GM12878 (cell line): ENCODE data around the gene TAGLN. TPM values are rescaled to one million over a fixed set of nuclear protein-coding genes. Genes with fewer than 3 reads are reported as not detected.

Experiments
- ATAC-seq: fragments of 200-7000 bp; cut with Tn5 transposase; 3 replicates; pipeline ENCODE4 v1.9.1; 2020; ENCODE audit warnings: mild to moderate bottlenecking, moderate library complexity
- BruUV-seq: library from RNA; stranded (reverse); fragments of 400-500 nt; replicated peaks from 2 replicates; lab custom pipeline; 2021; lab: Mats Ljungman, UMichigan
- CTCF ChIA-PET: fragments of 300-600 bp; sonication (Branson Sonifier 250); formaldehyde crosslinking; extraction: SDS; loops from one replicate; lab custom pipeline; 2021; ENCODE audit warnings: inconsistent platforms; lab: Yijun Ruan, JAX
- POLR2A ChIA-PET: fragments of 350-600 bp; formaldehyde crosslinking; extraction: SDS; loops from one replicate; lab custom pipeline; 2021; ENCODE audit warnings: inconsistent platforms; lab: Charles Lee
- RAD21 ChIA-PET: fragments of 300-600 bp; sonication (Branson Sonifier 250); formaldehyde crosslinking; loops from one replicate; lab custom pipeline; 2023; ENCODE audit warnings: antibody characterized with exemption; ENCODE audit not compliant: unreplicated experiment; lab: Charles Lee
- SMC1A ChIA-PET: fragments of 300-600 bp; sonication (Branson Sonifier 250); formaldehyde crosslinking; loops from one replicate; lab custom pipeline; 2023; ENCODE audit not compliant: unreplicated experiment, uncharacterized antibody; lab: Charles Lee
- DNase-seq: peaks from one replicate; pipeline ENCODE4 v3.0.0-alpha.2; 2011; ENCODE audit warnings: low read depth, low spot score
- FAIRE-seq: peaks from 3 replicates; lab custom pipeline; 2011; peaks lifted over from hg19 to GRCh38; lab: Jason Lieb, UNC
- H2AFZ ChIP-seq: 2 replicates; pipeline ENCODE4 v1.6.0; 2011; ENCODE audit warnings: low read depth, low read length, control low read depth; ENCODE audit not compliant: control insufficient read depth
- H3K27ac ChIP-seq: 2 replicates; pipeline ENCODE4 v1.5.1; 2011; ENCODE audit warnings: control low read depth; ENCODE audit not compliant: control insufficient read depth, insufficient read depth
- H3K27me3 ChIP-seq, 2 experiments: replicated peaks in 1 of 2; 2 replicates each; pipeline versions ENCODE4 v1.6.0 to v1.6.1; 2011; ENCODE audit warnings: low read length in 1 of 2; ENCODE audit not compliant: control insufficient read depth in 2 of 2, insufficient read depth in 2 of 2
- H3K36me3 ChIP-seq, 2 experiments: 2 replicates each; pipeline ENCODE4 v1.5.1; 2011; ENCODE audit warnings: low read length in 1 of 2; ENCODE audit not compliant: control insufficient read depth in 2 of 2, insufficient read depth in 2 of 2
- H3K4me1 ChIP-seq: 2 replicates; pipeline ENCODE4 v1.6.1; 2011; ENCODE audit warnings: mild to moderate bottlenecking, low read length, moderate library complexity, mixed read lengths; ENCODE audit not compliant: control insufficient read depth, insufficient read depth
- H3K4me2 ChIP-seq: 2 replicates; pipeline ENCODE4 v1.6.0; 2011; ENCODE audit warnings: control low read depth; ENCODE audit not compliant: control insufficient read depth, insufficient read depth
- H3K4me3 ChIP-seq: fragments of 200-600 bp; sonication (generic); 2 replicates; pipeline ENCODE4 v1.5.1; 2016
- H3K79me2 ChIP-seq: 2 replicates; pipeline ENCODE4 v1.6.0; 2011; ENCODE audit warnings: low read length; ENCODE audit not compliant: control insufficient read depth, insufficient read depth
- H3K9ac ChIP-seq: 2 replicates; pipeline ENCODE4 v1.8.0; 2011; ENCODE audit warnings: low read length, control low read depth, mixed read lengths; ENCODE audit not compliant: control insufficient read depth, insufficient read depth
- H3K9me3 ChIP-seq: replicated peaks from 3 replicates; pipeline ENCODE4 v1.5.1; 2011; ENCODE audit warnings: mild to moderate bottlenecking, low read length; ENCODE audit not compliant: control insufficient read depth, insufficient read depth
- H4K20me1 ChIP-seq: 2 replicates; pipeline ENCODE4 v1.6.0; 2011; ENCODE audit not compliant: control insufficient read depth, insufficient read depth
- BCL11A ChIP-seq: IDR thresholded peaks from 2 replicates; pipeline ENCODE4 v1.6.1; 2011; ENCODE audit warnings: low read depth, low read length
- CBX3 ChIP-seq: fragments of 200-600 bp; sonication (generic); IDR thresholded peaks from 2 replicates; pipeline ENCODE4 v1.6.1; 2016; ENCODE audit warnings: low read depth, borderline replicate concordance
- KAT2A ChIP-seq: conservative IDR thresholded peaks from 2 replicates; pipeline ENCODE4 v1.6.1; 2011; ENCODE audit warnings: low read depth, low read length; ENCODE audit not compliant: control insufficient read depth
- MTA3 ChIP-seq: IDR thresholded peaks from 2 replicates; pipeline ENCODE4 v1.6.1; 2012; ENCODE audit warnings: low read length, inconsistent platforms, borderline replicate concordance
- NR2C1 ChIP-seq: fragments of 450-650 bp; IDR thresholded peaks from 2 replicates; pipeline ENCODE4 v1.6.1; 2017; ENCODE audit warnings: antibody characterized with exemption, mild to moderate bottlenecking, moderate library complexity
- PKNOX1 ChIP-seq: fragments of 450-650 bp; IDR thresholded peaks from 2 replicates; pipeline ENCODE4 v1.6.1; 2016; ENCODE audit warnings: mild to moderate bottlenecking
- STAT3 ChIP-seq: IDR thresholded peaks from 2 replicates; pipeline ENCODE4 v1.6.1; 2011; ENCODE audit warnings: low read depth, low read length, improper control_type of control experiment
- TCF7 ChIP-seq: IDR thresholded peaks from 2 replicates; pipeline ENCODE4 v1.6.1; 2014; ENCODE audit warnings: antibody characterized with exemption, borderline replicate concordance
- ZNF592 ChIP-seq: fragments of 450-650 bp; IDR thresholded peaks from 2 replicates; pipeline ENCODE4 v1.6.1; 2017; ENCODE audit warnings: mild to moderate bottlenecking, moderate library complexity
- ZNF687 ChIP-seq: fragments of 450-650 bp; IDR thresholded peaks from 2 replicates; pipeline ENCODE4 v1.6.1; 2017; ENCODE audit warnings: mild to moderate bottlenecking, moderate library complexity
- ZSCAN29 ChIP-seq: fragments of 450-650 bp; IDR thresholded peaks from 2 replicates; pipeline ENCODE4 v1.6.1; 2017; ENCODE audit warnings: mild to moderate bottlenecking, moderate library complexity
- whole genome bisulfite sequencing: methylation state at CpG from one replicate; pipeline ENCODE4 v1.1.6; 2016; ENCODE audit warnings: low lambda C conversion rate; ENCODE audit not compliant: insufficient replicate concordance, insufficient coverage; ENCODE audit errors: missing lambda C conversion rate; 5-methylcytosine and 5-hydroxymethylcytosine counted together
- in situ Hi-C: fragments of 300-500 bp; cut with MboI; formaldehyde crosslinking; loops from 9 replicates; pipeline ENCODE4 v1.14.3; 2018; ENCODE audit warnings: mixed read lengths
- intact Hi-C: fragments of 100-400 bp; cut with micrococcal nuclease; formaldehyde crosslinking; loops from one replicate; pipeline ENCODE4 v1.14.2; 2022; ENCODE audit not compliant: unreplicated experiment
- polyA plus RNA-seq, 11 experiments: library from polyadenylated mRNA; depleted of rRNA in 4 of 11; unstranded in 6 of 11; stranded (reverse) in 5 of 11; fragments of >200 nt; fragmentation: Nextera tagmentation in 4 of 11; fragmentation: Illumina TruSeq in 1 of 11; extraction: Ambion mirVana in 4 of 11; extraction: Trizol in 1 of 11; gene quantifications; 1 replicate in 1 of 11; 2 replicates in 10 of 11; pipeline versions ENCODE4 v1.2.1 to v1.2.3, GENCODE V29; 2011 to 2016; ENCODE audit warnings: inconsistent platforms in 2 of 11, missing spikeins in 2 of 11, low read depth in 1 of 11
- total RNA-seq, 4 experiments: library from RNA; depleted of rRNA in 3 of 4; stranded (reverse); fragments of >200 nt in 3 of 4; fragmentation: Illumina TruSeq in 1 of 4; extraction: Trizol in 1 of 4; gene quantifications; 2 replicates each; pipeline versions ENCODE4 v1.2.1 to v1.2.3, GENCODE V29; 2013 to 2021
- TF ChIP-seq, protein P1 (sequence below): fragments of 450-650 bp; IDR thresholded peaks from 2 replicates; pipeline ENCODE4 v1.6.1; 2017; ENCODE audit warnings: borderline replicate concordance

The TAGLN gene
- total and polyA plus RNA-seq, 10 of the 15 experiments (the other 5 are each of a cell fraction or from before 2014, with no cell fraction given), result 0.26 to 4.6 (median 1.7) TPM

DNA sequence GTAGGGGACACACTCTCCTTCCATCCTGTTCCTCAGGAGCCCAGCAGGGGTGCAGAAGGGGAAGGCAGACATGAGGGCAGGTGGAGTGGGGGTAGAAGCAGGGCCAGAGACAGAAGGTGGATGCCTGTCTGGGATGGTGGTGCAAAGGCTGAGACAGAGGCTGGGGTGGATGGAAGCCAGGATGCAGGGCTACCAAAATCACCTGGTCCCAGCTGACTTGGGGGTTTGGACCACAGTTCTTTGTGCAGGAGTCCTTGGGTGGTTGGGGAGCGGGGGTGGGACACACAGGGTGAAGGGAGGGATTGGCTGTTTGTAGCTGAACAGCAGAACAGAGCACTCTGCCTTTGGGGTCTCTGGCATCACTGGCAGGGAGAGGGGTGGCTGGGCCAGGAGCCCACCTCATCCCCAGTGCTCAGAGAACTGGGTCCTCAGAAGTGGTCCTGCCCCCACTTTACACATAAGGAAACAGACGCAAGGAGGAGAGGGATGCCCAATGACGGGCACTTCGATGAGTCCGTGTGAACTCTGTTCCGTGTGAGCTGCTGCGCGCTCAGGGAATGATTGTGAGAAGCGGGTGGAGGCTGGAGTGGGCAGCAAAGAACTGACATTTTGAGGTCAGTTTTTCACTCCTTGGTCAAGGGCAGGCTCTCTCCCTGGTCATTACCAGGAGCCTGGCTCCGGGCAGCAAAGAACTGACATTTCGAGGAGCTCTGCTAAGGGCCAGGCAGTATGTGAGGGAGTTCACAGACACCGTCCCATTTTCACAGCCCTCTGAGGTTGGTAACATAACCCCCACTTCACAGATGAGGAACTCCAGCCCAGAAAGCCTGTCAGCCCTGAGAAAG, 1.9 kb downstream of the TAGLN start:
- 75% methylated on average over 12 of the region's 12 CpGs for WGBS
- ChIA-PET SMC1A (no interaction called here), RAD21 (no interaction called here), CTCF (interaction anchor here (1.4 to 3.2 kb wide), 3 partner anchors 20 to 26 kb away, joined by 3 to 16 read pairs (median 9); partner anchors contain the start of gene SIDT2), POLR2A (interaction anchor here (0.6 to 1.0 kb wide), 3 partner anchors 22 to 178 kb away, joined by 3 read pairs; no protein-coding TSS in a partner anchor)
- Histone ChIP-seq H3K27ac (no peak overlapping the region), H3K79me2 (no peaks in the 10 kb centered on the region), H3K4me1 (no peaks in the 10 kb centered on the region), H3K27me3 (no peaks in the 10 kb centered on the region), H4K20me1 (no peaks in the 10 kb centered on the region), H3K36me3 (peaks cover 0 to 4% of the 10 kb centered on the region in 2 experiments; a peak in 3 of 4 replicates), H3K9ac (no peak overlapping the region), H2AFZ (no peak overlapping the region), H3K4me3 (no peak overlapping the region), H3K9me3 (no peaks in the 10 kb centered on the region), H3K4me2 (no peak overlapping the region)
- in situ Hi-C loops, result no loop called here
- FAIRE-seq, result no peak
- no TSS peak for BruUV-seq
- DNase-seq, result no peak
- ATAC-seq, result no peak; the same call in 2 of the 3 replicates
- intact Hi-C loops, result no loop called here
- TF ChIP-seq NR2C1 (no peak), CBX3 (no peak), ZSCAN29 (no peak), ZNF592 (no peak), BCL11A (no peak), PKNOX1 (no peak), TCF7 (no peak), STAT3 (no peak), KAT2A (no peak), MTA3 (no peak), ZNF687 (no peak)
- TF ChIP-seq, protein P1, sequence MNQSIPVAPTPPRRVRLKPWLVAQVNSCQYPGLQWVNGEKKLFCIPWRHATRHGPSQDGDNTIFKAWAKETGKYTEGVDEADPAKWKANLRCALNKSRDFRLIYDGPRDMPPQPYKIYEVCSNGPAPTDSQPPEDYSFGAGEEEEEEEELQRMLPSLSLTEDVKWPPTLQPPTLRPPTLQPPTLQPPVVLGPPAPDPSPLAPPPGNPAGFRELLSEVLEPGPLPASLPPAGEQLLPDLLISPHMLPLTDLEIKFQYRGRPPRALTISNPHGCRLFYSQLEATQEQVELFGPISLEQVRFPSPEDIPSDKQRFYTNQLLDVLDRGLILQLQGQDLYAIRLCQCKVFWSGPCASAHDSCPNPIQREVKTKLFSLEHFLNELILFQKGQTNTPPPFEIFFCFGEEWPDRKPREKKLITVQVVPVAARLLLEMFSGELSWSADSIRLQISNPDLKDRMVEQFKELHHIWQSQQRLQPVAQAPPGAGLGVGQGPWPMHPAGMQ, result no peak
